GM12878 (cell line): ENCODE data around the gene CREB5. TPM values are rescaled to one million over a fixed set of nuclear protein-coding genes. Genes with fewer than 3 reads are reported as not detected.

Experiments used
- ATAC-seq: fragments of 200-7000 bp; cut with Tn5 transposase; 3 replicates; pipeline ENCODE4 v1.9.1; 2020; ENCODE audit warnings: mild to moderate bottlenecking, moderate library complexity
- BruUV-seq: library from RNA; stranded (reverse); fragments of 400-500 nt; replicated peaks from 2 replicates; lab custom pipeline; 2021; lab: Mats Ljungman, UMichigan
- CTCF ChIA-PET: fragments of 300-600 bp; sonication (Branson Sonifier 250); formaldehyde crosslinking; extraction: SDS; loops from one replicate; lab custom pipeline; 2021; ENCODE audit warnings: inconsistent platforms; lab: Yijun Ruan, JAX
- POLR2A ChIA-PET: fragments of 350-600 bp; formaldehyde crosslinking; extraction: SDS; loops from one replicate; lab custom pipeline; 2021; ENCODE audit warnings: inconsistent platforms; lab: Charles Lee
- RAD21 ChIA-PET: fragments of 300-600 bp; sonication (Branson Sonifier 250); formaldehyde crosslinking; loops from one replicate; lab custom pipeline; 2023; ENCODE audit warnings: antibody characterized with exemption; ENCODE audit not compliant: unreplicated experiment; lab: Charles Lee
- SMC1A ChIA-PET: fragments of 300-600 bp; sonication (Branson Sonifier 250); formaldehyde crosslinking; loops from one replicate; lab custom pipeline; 2023; ENCODE audit not compliant: unreplicated experiment, uncharacterized antibody; lab: Charles Lee
- DNase-seq: peaks from one replicate; pipeline ENCODE4 v3.0.0-alpha.2; 2011; ENCODE audit warnings: low read depth, low spot score
- FAIRE-seq: peaks from 3 replicates; lab custom pipeline; 2011; peaks lifted over from hg19 to GRCh38; lab: Jason Lieb, UNC
- H2AFZ ChIP-seq: 2 replicates; pipeline ENCODE4 v1.6.0; 2011; ENCODE audit warnings: low read depth, low read length, control low read depth; ENCODE audit not compliant: control insufficient read depth
- H3K27ac ChIP-seq: 2 replicates; pipeline ENCODE4 v1.5.1; 2011; ENCODE audit warnings: control low read depth; ENCODE audit not compliant: control insufficient read depth, insufficient read depth
- H3K27me3 ChIP-seq, 2 experiments: replicated peaks in 1 of 2; 2 replicates each; pipeline versions ENCODE4 v1.6.0 to v1.6.1; 2011; ENCODE audit warnings: low read length in 1 of 2; ENCODE audit not compliant: control insufficient read depth in 2 of 2, insufficient read depth in 2 of 2
- H3K36me3 ChIP-seq, 2 experiments: 2 replicates each; pipeline ENCODE4 v1.5.1; 2011; ENCODE audit warnings: low read length in 1 of 2; ENCODE audit not compliant: control insufficient read depth in 2 of 2, insufficient read depth in 2 of 2
- H3K4me1 ChIP-seq: 2 replicates; pipeline ENCODE4 v1.6.1; 2011; ENCODE audit warnings: mild to moderate bottlenecking, low read length, moderate library complexity, mixed read lengths; ENCODE audit not compliant: control insufficient read depth, insufficient read depth
- H3K4me2 ChIP-seq: 2 replicates; pipeline ENCODE4 v1.6.0; 2011; ENCODE audit warnings: control low read depth; ENCODE audit not compliant: control insufficient read depth, insufficient read depth
- H3K4me3 ChIP-seq: fragments of 200-600 bp; sonication (generic); 2 replicates; pipeline ENCODE4 v1.5.1; 2016
- H3K79me2 ChIP-seq: 2 replicates; pipeline ENCODE4 v1.6.0; 2011; ENCODE audit warnings: low read length; ENCODE audit not compliant: control insufficient read depth, insufficient read depth
- H3K9ac ChIP-seq: 2 replicates; pipeline ENCODE4 v1.8.0; 2011; ENCODE audit warnings: low read length, control low read depth, mixed read lengths; ENCODE audit not compliant: control insufficient read depth, insufficient read depth
- H3K9me3 ChIP-seq: replicated peaks from 3 replicates; pipeline ENCODE4 v1.5.1; 2011; ENCODE audit warnings: mild to moderate bottlenecking, low read length; ENCODE audit not compliant: control insufficient read depth, insufficient read depth
- H4K20me1 ChIP-seq: 2 replicates; pipeline ENCODE4 v1.6.0; 2011; ENCODE audit not compliant: control insufficient read depth, insufficient read depth
- CHD1 ChIP-seq: IDR thresholded peaks from 2 replicates; pipeline ENCODE4 v1.6.1; 2012; ENCODE audit warnings: low read depth, low read length, improper control_type of control experiment
- CHD4 ChIP-seq: fragments of 200-600 bp; sonication (generic); IDR thresholded peaks from 2 replicates; pipeline ENCODE4 v1.6.1; 2016; ENCODE audit warnings: mild to moderate bottlenecking
- IKZF1 ChIP-seq: fragments of 450-650 bp; conservative IDR thresholded peaks from 2 replicates; pipeline ENCODE4 v1.6.1; 2017; ENCODE audit warnings: antibody characterized with exemption, mild to moderate bottlenecking
- IKZF2 ChIP-seq, 2 experiments: fragments of 450-650 bp; IDR thresholded peaks; 2 replicates each; pipeline ENCODE4 v1.6.1; 2017; ENCODE audit warnings: mild to moderate bottlenecking in 2 of 2, moderate library complexity in 2 of 2
- LARP7 ChIP-seq: fragments of 450-650 bp; IDR thresholded peaks from 2 replicates; pipeline ENCODE4 v1.6.1; 2017; ENCODE audit warnings: mild to moderate bottlenecking
- NFIC ChIP-seq: IDR thresholded peaks from 2 replicates; pipeline ENCODE4 v1.6.1; 2012; ENCODE audit warnings: low read depth, mild to moderate bottlenecking, inconsistent platforms, low read length, moderate library complexity
- NR2F1 ChIP-seq: fragments of 450-650 bp; conservative IDR thresholded peaks from 2 replicates; pipeline ENCODE4 v1.6.1; 2017; ENCODE audit warnings: mild to moderate bottlenecking
- SIN3A ChIP-seq: IDR thresholded peaks from 2 replicates; pipeline ENCODE4 v1.6.1; 2012; ENCODE audit warnings: low read depth, low read length, improper control_type of control experiment
- SUZ12 ChIP-seq: fragments of 200-600 bp; sonication (generic); IDR thresholded peaks from one replicate; pipeline ENCODE4 v1.6.1; 2018; ENCODE audit warnings: antibody characterized with exemption, mild to moderate bottlenecking; ENCODE audit not compliant: unreplicated experiment
- TAF1 ChIP-seq: IDR thresholded peaks from 2 replicates; pipeline ENCODE4 v1.6.1; 2011; ENCODE audit warnings: mild to moderate bottlenecking, low read depth, low read length, borderline replicate concordance
- TBL1XR1 ChIP-seq: IDR thresholded peaks from 2 replicates; pipeline ENCODE4 v1.6.1; 2012; ENCODE audit warnings: low read depth, low read length, improper control_type of control experiment
- TCF7 ChIP-seq: IDR thresholded peaks from 2 replicates; pipeline ENCODE4 v1.6.1; 2014; ENCODE audit warnings: antibody characterized with exemption, borderline replicate concordance
- ZNF24 ChIP-seq: fragments of 450-650 bp; IDR thresholded peaks from 2 replicates; pipeline ENCODE4 v1.6.1; 2017; ENCODE audit warnings: antibody characterized with exemption, mild to moderate bottlenecking
- ZNF384 ChIP-seq: IDR thresholded peaks from 2 replicates; pipeline ENCODE4 v1.6.1; 2012; ENCODE audit warnings: low read depth, mild to moderate bottlenecking, low read length, improper control_type of control experiment, borderline replicate concordance
- WGBS: methylation state at CpG from one replicate; pipeline ENCODE4 v1.1.6; 2016; ENCODE audit warnings: low lambda C conversion rate; ENCODE audit not compliant: insufficient replicate concordance, insufficient coverage; ENCODE audit errors: missing lambda C conversion rate; 5-methylcytosine and 5-hydroxymethylcytosine counted together
- in situ Hi-C: fragments of 300-500 bp; cut with MboI; formaldehyde crosslinking; loops from 9 replicates; pipeline ENCODE4 v1.14.3; 2018; ENCODE audit warnings: mixed read lengths
- intact Hi-C: fragments of 100-400 bp; cut with micrococcal nuclease; formaldehyde crosslinking; loops from one replicate; pipeline ENCODE4 v1.14.2; 2022; ENCODE audit not compliant: unreplicated experiment
- polyA plus RNA-seq, 11 experiments: library from polyadenylated mRNA; depleted of rRNA in 4 of 11; unstranded in 6 of 11; stranded (reverse) in 5 of 11; fragments of >200 nt; fragmentation: Nextera tagmentation in 4 of 11; fragmentation: Illumina TruSeq in 1 of 11; extraction: Ambion mirVana in 4 of 11; extraction: Trizol in 1 of 11; gene quantifications; 1 replicate in 1 of 11; 2 replicates in 10 of 11; pipeline versions ENCODE4 v1.2.1 to v1.2.3, GENCODE V29; 2011 to 2016; ENCODE audit warnings: inconsistent platforms in 2 of 11, missing spikeins in 2 of 11, low read depth in 1 of 11
- total RNA-seq, 4 experiments: library from RNA; depleted of rRNA in 3 of 4; stranded (reverse); fragments of >200 nt in 3 of 4; fragmentation: Illumina TruSeq in 1 of 4; extraction: Trizol in 1 of 4; gene quantifications; 2 replicates each; pipeline versions ENCODE4 v1.2.1 to v1.2.3, GENCODE V29; 2013 to 2021
- TF ChIP-seq, protein P1 (sequence below): fragments of 450-650 bp; formaldehyde crosslinking; IDR thresholded peaks from 2 replicates; pipeline ENCODE4 v1.4.0; 2020; ENCODE audit warnings: mild to moderate bottlenecking, moderate library complexity
- TF ChIP-seq, protein P2 (sequence below): fragments of 450-650 bp; IDR thresholded peaks from 2 replicates; pipeline ENCODE4 v1.6.1; 2016; ENCODE audit warnings: mild to moderate bottlenecking
- TF ChIP-seq, protein P3 (sequence below): fragments of 450-650 bp; IDR thresholded peaks from 2 replicates; pipeline ENCODE4 v1.6.1; 2016; ENCODE audit warnings: mild to moderate bottlenecking

The CREB5 gene
- total and polyA plus RNA-seq, 10 of the 15 experiments (the other 5 are each of a cell fraction or from before 2014, with no cell fraction given), result 12.9 to 74.1 (median 53.0) TPM

DNA sequence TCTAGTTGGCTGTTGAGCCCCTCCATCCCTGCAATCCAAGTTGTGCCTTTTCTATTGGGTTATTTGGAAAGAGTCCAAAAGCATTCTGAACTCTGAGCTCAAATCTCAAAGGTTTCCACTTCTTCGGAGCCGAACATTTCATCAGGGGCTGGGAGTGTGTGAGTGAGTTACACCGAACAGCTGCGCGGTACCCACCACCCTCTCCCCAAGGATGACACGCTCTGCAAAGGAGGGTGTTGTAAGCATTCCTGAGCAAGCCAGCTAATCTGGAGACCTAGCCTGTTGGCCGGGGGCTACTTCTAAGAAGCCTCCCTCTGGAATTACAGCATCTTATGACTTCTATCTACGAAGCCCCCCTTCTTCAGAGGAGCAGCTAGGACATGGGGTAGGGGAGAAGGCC, 270.5 kb downstream of the CREB5 start (continued):
- TF ChIP-seq NR2F1 (no peak), NFIC (no peak)

DNA sequence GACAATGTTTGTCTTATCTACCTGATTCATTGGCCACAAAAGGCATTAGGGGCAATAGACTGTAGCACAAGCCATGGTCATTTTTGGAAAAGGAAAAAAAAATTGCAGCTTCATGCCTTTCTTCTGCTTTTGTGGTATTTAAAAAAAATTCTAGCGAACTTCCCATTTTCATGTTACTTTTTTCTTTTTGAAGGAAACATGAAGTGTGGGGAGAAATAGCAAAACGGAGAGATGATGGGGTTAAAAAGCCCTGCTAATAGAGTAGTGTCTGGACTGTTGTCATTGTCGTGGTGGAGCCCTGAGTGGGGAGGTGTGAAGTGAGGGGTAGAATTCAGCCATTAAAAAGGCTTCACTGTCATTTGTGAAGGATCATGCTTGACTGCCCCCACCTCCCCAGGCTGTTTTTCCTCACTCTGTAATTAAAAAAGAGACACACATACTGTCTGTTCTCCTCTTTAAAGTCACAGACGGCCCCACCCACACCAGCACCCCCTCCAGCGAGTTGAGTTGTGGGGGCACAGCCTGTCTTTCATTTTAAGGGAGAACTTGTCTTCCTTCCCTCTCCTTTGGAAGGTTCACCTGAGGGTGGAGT, 272.4 kb downstream of the CREB5 start:
- CTCF ChIA-PET, result interaction anchor here (0.9 to 1.6 kb wide), 6 partner anchors 9 to 141 kb away, joined by 3 to 13 read pairs (median 4); no protein-coding TSS in a partner anchor
- no peak for TF ChIP-seq SIN3A
- TF ChIP-seq, protein P1, sequence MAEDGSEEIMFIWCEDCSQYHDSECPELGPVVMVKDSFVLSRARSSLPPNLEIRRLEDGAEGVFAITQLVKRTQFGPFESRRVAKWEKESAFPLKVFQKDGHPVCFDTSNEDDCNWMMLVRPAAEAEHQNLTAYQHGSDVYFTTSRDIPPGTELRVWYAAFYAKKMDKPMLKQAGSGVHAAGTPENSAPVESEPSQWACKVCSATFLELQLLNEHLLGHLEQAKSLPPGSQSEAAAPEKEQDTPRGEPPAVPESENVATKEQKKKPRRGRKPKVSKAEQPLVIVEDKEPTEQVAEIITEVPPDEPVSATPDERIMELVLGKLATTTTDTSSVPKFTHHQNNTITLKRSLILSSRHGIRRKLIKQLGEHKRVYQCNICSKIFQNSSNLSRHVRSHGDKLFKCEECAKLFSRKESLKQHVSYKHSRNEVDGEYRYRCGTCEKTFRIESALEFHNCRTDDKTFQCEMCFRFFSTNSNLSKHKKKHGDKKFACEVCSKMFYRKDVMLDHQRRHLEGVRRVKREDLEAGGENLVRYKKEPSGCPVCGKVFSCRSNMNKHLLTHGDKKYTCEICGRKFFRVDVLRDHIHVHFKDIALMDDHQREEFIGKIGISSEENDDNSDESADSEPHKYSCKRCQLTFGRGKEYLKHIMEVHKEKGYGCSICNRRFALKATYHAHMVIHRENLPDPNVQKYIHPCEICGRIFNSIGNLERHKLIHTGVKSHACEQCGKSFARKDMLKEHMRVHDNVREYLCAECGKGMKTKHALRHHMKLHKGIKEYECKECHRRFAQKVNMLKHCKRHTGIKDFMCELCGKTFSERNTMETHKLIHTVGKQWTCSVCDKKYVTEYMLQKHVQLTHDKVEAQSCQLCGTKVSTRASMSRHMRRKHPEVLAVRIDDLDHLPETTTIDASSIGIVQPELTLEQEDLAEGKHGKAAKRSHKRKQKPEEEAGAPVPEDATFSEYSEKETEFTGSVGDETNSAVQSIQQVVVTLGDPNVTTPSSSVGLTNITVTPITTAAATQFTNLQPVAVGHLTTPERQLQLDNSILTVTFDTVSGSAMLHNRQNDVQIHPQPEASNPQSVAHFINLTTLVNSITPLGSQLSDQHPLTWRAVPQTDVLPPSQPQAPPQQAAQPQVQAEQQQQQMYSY (CRISPR knock-in tag), result no peak
- TF ChIP-seq ZNF384, result peak; percentile 43; the same call in 1 of the 2 replicates
- TF ChIP-seq SUZ12, result no peak
- TF ChIP-seq TCF7, result no peak
- TF ChIP-seq, protein P2, sequence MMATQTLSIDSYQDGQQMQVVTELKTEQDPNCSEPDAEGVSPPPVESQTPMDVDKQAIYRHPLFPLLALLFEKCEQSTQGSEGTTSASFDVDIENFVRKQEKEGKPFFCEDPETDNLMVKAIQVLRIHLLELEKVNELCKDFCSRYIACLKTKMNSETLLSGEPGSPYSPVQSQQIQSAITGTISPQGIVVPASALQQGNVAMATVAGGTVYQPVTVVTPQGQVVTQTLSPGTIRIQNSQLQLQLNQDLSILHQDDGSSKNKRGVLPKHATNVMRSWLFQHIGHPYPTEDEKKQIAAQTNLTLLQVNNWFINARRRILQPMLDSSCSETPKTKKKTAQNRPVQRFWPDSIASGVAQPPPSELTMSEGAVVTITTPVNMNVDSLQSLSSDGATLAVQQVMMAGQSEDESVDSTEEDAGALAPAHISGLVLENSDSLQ, result 0 out of 2 replicates have a peak, but pooled peaks have one; percentile 11
- TF ChIP-seq TAF1, result no peak
- TF ChIP-seq IKZF2 (IDR thresholded peaks at IDR 0.05), result 0 out of 4 replicates have a peak, but pooled peaks of 1 of the 2 experiments have one; percentile 7
- TF ChIP-seq, protein P3, sequence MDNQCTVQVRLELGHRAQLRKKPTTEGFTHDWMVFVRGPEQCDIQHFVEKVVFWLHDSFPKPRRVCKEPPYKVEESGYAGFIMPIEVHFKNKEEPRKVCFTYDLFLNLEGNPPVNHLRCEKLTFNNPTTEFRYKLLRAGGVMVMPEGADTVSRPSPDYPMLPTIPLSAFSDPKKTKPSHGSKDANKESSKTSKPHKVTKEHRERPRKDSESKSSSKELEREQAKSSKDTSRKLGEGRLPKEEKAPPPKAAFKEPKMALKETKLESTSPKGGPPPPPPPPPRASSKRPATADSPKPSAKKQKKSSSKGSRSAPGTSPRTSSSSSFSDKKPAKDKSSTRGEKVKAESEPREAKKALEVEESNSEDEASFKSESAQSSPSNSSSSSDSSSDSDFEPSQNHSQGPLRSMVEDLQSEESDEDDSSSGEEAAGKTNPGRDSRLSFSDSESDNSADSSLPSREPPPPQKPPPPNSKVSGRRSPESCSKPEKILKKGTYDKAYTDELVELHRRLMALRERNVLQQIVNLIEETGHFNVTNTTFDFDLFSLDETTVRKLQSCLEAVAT, result no peak
- TF ChIP-seq CHD1, result no peak
- no peak for TF ChIP-seq CHD4
- TF ChIP-seq TBL1XR1, result no peak
- TF ChIP-seq LARP7, result no peak
- TF ChIP-seq IKZF1, result 0 out of 2 replicates have a peak, but pooled peaks have one; percentile 37
- TF ChIP-seq ZNF24, result no peak

More for the DNA sequence above, 272.4 kb downstream of the CREB5 start:
- Histone ChIP-seq H4K20me1 (no peaks in the 10 kb centered on the region), H3K9ac (no peak overlapping the region), H3K36me3 (peaks cover 0 to 5% of the 10 kb centered on the region in 2 experiments; a peak in 2 of 4 replicates), H3K27me3 (no peaks in the 10 kb centered on the region), H3K27ac (no peak overlapping the region), H3K4me2 (peak overlapping the region; percentile 81), H3K4me3 (no peak overlapping the region; the same call in 1 of the 2 replicates), H2AFZ (peak overlapping the region; percentile 24), H3K9me3 (no peaks in the 10 kb centered on the region), H3K79me2 (no peaks in the 10 kb centered on the region), H3K4me1 (peaks cover 19% of the 10 kb centered on the region)
- in situ Hi-C loops (no loop called here), intact Hi-C loops (loop anchor here (1.0 to 5.0 kb wide), 2 partner anchors 207 to 278 kb away; no protein-coding TSS in a partner anchor)
- RAD21 ChIA-PET, result interaction anchor here (0.7 to 4.5 kb wide), 5 partner anchors 15 to 206 kb away, joined by 3 to 36 read pairs (median 4); no protein-coding TSS in a partner anchor
- SMC1A ChIA-PET, result interaction anchor here (1.0 to 3.1 kb wide), 16 partner anchors 8 to 322 kb away, joined by 3 to 19 read pairs (median 4); no protein-coding TSS in a partner anchor
- POLR2A ChIA-PET, result interaction anchor here (0.7 to 1.4 kb wide), 4 partner anchors 14 to 76 kb away, joined by 3 to 5 read pairs (median 3); no protein-coding TSS in a partner anchor
- 0% methylated on average over 5 of the region's 5 CpGs for WGBS
- no peak for DNase-seq
- no TSS peak for BruUV-seq
- peak; percentile 74 for ATAC-seq
- FAIRE-seq, result no peak
